Measurements from ENCODE around the gene PRKD2.

The PRKD2 gene

DNA sequence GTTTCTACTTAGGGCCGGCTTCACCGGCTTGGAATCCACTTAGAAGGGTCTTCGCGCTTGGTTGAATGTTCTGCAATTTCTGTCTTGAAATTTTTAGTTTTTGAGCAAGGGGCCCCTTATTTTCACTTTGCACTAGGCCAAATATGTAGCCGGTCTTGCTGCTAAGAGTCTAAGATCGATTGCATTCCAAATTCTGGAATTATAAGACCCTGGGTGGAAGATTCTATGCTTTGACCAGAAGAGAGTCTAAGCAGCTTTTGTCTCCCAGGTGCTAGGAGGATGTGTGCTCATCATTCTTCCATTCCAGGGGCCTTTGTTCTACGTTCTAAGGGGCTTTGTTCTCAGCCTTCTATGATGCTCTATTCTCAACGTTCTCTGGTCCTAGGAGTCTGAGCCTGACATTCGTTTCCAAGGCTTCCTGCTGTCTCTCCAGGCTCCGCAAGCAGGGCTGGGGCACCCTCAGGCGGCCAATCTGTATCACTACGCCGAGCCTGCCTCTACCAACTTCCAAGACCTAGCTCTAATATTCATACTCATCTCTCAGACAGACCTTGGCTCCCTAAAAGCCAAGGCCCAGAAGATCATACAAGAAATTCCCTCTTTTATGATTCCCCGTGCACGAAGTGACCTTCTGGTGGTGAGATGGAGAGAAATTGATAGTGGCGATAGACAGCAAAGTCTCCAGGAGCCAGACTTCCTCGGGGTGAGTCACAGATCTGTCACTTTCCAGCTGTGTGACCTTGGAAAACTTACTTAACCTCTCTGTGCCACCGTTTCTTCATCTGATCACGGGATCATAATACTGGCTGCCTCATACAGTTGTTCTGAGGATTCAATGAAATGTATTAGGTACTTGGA, 55.0 kb downstream of the PRKD2 start (continued):
- TF ChIP-seq ZNF324 (tag by site-specific recombination; IDR thresholded peaks at IDR 0.05) = no peak
- TF ChIP-seq ZNF530 (tag by site-specific recombination; IDR thresholded peaks at IDR 0.05; ENCODE audit: low read depth) = no peak
- no peak for TF ChIP-seq ZSCAN23 (tag by site-specific recombination; IDR thresholded peaks at IDR 0.05)
- TF ChIP-seq ZNF24 (tag by site-specific recombination; IDR thresholded peaks at IDR 0.05) = no peak
- TF ChIP-seq, protein P1, sequence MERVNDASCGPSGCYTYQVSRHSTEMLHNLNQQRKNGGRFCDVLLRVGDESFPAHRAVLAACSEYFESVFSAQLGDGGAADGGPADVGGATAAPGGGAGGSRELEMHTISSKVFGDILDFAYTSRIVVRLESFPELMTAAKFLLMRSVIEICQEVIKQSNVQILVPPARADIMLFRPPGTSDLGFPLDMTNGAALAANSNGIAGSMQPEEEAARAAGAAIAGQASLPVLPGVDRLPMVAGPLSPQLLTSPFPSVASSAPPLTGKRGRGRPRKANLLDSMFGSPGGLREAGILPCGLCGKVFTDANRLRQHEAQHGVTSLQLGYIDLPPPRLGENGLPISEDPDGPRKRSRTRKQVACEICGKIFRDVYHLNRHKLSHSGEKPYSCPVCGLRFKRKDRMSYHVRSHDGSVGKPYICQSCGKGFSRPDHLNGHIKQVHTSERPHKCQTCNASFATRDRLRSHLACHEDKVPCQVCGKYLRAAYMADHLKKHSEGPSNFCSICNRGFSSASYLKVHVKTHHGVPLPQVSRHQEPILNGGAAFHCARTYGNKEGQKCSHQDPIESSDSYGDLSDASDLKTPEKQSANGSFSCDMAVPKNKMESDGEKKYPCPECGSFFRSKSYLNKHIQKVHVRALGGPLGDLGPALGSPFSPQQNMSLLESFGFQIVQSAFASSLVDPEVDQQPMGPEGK (tag by site-specific recombination; IDR thresholded peaks at IDR 0.05) = no peak
- no peak for TF ChIP-seq ZNF777 (tag by site-specific recombination; IDR thresholded peaks at IDR 0.05; ENCODE audit: borderline replicate concordance)
- no peak for TF ChIP-seq ZNF610 (tag by site-specific recombination; IDR thresholded peaks at IDR 0.05; ENCODE audit: borderline replicate concordance)
- TF ChIP-seq ZNF19 (tag by site-specific recombination; IDR thresholded peaks at IDR 0.05; ENCODE audit: low read depth) = no peak
- no peak for TF ChIP-seq ZNF416 (tag by site-specific recombination; IDR thresholded peaks at IDR 0.05)
- TF ChIP-seq, protein P2, sequence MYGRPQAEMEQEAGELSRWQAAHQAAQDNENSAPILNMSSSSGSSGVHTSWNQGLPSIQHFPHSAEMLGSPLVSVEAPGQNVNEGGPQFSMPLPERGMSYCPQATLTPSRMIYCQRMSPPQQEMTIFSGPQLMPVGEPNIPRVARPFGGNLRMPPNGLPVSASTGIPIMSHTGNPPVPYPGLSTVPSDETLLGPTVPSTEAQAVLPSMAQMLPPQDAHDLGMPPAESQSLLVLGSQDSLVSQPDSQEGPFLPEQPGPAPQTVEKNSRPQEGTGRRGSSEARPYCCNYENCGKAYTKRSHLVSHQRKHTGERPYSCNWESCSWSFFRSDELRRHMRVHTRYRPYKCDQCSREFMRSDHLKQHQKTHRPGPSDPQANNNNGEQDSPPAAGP (tag by site-specific recombination; IDR thresholded peaks at IDR 0.05) = no peak
- TF ChIP-seq ZNF677 (tag by site-specific recombination; IDR thresholded peaks at IDR 0.05) = no peak
- no peak for TF ChIP-seq ZNF843 (tag by site-specific recombination; IDR thresholded peaks at IDR 0.05)
- TF ChIP-seq, protein P3, sequence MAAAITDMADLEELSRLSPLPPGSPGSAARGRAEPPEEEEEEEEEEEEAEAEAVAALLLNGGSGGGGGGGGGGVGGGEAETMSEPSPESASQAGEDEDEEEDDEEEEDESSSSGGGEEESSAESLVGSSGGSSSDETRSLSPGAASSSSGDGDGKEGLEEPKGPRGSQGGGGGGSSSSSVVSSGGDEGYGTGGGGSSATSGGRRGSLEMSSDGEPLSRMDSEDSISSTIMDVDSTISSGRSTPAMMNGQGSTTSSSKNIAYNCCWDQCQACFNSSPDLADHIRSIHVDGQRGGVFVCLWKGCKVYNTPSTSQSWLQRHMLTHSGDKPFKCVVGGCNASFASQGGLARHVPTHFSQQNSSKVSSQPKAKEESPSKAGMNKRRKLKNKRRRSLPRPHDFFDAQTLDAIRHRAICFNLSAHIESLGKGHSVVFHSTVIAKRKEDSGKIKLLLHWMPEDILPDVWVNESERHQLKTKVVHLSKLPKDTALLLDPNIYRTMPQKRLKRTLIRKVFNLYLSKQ (tag by site-specific recombination; IDR thresholded peaks at IDR 0.05; ENCODE audit: borderline replicate concordance) = no peak
- TF ChIP-seq SP2 (tag by site-specific recombination; IDR thresholded peaks at IDR 0.05) = no peak
- TF ChIP-seq, protein P4, sequence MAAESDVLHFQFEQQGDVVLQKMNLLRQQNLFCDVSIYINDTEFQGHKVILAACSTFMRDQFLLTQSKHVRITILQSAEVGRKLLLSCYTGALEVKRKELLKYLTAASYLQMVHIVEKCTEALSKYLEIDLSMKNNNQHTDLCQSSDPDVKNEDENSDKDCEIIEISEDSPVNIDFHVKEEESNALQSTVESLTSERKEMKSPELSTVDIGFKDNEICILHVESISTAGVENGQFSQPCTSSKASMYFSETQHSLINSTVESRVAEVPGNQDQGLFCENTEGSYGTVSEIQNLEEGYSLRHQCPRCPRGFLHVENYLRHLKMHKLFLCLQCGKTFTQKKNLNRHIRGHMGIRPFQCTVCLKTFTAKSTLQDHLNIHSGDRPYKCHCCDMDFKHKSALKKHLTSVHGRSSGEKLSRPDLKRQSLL (tag by site-specific recombination; IDR thresholded peaks at IDR 0.05) = 0 out of 2 replicates have a peak, but pooled peaks have one; percentile 43
- TF ChIP-seq ZNF350 (tag by site-specific recombination; IDR thresholded peaks at IDR 0.05) = no peak
- TF ChIP-seq GFI1B (tag by site-specific recombination; IDR thresholded peaks at IDR 0.05) = no peak
- TF ChIP-seq, protein P5, sequence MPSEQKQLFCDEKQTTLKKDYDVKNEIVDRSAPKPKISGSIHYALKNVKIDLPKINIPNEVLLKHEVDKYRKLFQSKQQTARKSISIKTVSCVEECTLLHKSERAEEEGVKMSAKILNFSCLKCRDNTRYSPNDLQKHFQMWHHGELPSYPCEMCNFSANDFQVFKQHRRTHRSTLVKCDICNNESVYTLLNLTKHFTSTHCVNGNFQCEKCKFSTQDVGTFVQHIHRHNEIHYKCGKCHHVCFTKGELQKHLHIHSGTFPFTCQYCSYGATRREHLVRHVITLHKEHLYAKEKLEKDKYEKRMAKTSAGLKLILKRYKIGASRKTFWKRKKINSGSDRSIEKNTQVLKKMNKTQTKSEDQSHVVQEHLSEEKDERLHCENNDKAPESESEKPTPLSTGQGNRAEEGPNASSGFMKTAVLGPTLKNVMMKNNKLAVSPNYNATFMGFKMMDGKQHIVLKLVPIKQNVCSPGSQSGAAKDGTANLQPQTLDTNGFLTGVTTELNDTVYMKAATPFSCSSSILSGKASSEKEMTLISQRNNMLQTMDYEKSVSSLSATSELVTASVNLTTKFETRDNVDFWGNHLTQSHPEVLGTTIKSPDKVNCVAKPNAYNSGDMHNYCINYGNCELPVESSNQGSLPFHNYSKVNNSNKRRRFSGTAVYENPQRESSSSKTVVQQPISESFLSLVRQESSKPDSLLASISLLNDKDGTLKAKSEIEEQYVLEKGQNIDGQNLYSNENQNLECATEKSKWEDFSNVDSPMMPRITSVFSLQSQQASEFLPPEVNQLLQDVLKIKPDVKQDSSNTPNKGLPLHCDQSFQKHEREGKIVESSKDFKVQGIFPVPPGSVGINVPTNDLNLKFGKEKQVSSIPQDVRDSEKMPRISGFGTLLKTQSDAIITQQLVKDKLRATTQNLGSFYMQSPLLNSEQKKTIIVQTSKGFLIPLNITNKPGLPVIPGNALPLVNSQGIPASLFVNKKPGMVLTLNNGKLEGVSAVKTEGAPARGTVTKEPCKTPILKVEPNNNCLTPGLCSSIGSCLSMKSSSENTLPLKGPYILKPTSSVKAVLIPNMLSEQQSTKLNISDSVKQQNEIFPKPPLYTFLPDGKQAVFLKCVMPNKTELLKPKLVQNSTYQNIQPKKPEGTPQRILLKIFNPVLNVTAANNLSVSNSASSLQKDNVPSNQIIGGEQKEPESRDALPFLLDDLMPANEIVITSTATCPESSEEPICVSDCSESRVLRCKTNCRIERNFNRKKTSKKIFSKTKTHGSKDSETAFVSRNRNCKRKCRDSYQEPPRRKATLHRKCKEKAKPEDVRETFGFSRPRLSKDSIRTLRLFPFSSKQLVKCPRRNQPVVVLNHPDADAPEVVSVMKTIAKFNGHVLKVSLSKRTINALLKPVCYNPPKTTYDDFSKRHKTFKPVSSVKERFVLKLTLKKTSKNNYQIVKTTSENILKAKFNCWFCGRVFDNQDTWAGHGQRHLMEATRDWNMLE (tag by site-specific recombination; conservative IDR thresholded peaks at IDR 0.05; ENCODE audit: low read depth) = no peak
- no peak for TF ChIP-seq ZFP37 (tag by site-specific recombination; IDR thresholded peaks at IDR 0.05)
- no peak for TF ChIP-seq ZNF707 (tag by site-specific recombination; IDR thresholded peaks at IDR 0.05)
- no peak for TF ChIP-seq ZNF175 (tag by site-specific recombination; IDR thresholded peaks at IDR 0.05)
- TF ChIP-seq, protein P6, sequence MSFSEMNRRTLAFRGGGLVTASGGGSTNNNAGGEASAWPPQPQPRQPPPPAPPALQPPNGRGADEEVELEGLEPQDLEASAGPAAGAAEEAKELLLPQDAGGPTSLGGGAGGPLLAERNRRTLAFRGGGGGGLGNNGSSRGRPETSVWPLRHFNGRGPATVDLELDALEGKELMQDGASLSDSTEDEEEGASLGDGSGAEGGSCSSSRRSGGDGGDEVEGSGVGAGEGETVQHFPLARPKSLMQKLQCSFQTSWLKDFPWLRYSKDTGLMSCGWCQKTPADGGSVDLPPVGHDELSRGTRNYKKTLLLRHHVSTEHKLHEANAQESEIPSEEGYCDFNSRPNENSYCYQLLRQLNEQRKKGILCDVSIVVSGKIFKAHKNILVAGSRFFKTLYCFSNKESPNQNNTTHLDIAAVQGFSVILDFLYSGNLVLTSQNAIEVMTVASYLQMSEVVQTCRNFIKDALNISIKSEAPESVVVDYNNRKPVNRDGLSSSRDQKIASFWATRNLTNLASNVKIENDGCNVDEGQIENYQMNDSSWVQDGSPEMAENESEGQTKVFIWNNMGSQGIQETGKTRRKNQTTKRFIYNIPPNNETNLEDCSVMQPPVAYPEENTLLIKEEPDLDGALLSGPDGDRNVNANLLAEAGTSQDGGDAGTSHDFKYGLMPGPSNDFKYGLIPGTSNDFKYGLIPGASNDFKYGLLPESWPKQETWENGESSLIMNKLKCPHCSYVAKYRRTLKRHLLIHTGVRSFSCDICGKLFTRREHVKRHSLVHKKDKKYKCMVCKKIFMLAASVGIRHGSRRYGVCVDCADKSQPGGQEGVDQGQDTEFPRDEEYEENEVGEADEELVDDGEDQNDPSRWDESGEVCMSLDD (tag by site-specific recombination; IDR thresholded peaks at IDR 0.05) = no peak
- peak; percentile 61; the same call in 1 of the 2 replicates for TF ChIP-seq ZSCAN30 (tag by site-specific recombination; IDR thresholded peaks at IDR 0.05)
- TF ChIP-seq ZNF132 (tag by site-specific recombination; IDR thresholded peaks at IDR 0.05; ENCODE audit: borderline replicate concordance) = no peak
- TF ChIP-seq ZNF785 (tag by site-specific recombination; IDR thresholded peaks at IDR 0.05) = no peak
- TF ChIP-seq ZNF10 (tag by site-specific recombination; IDR thresholded peaks at IDR 0.05) = no peak
